Measurements from ENCODE around the gene ATG4B.

Gene ATG4B

DNA sequence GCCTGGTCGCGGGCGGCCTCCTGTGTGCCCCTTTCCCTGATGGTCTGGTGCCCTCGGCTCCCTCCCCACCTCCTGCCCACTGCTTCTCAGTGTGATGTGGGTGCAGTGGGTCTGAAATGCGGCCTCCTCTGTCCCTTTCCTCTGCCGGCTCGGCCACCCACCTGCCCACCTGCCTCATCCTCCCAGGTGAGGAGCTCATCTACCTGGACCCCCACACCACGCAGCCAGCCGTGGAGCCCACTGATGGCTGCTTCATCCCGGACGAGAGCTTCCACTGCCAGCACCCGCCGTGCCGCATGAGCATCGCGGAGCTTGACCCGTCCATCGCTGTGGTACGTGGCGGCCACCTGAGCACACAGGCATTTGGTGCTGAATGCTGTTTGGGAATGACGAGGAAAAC, 30.9 kb downstream of the ATG4B start:
- DNase-seq (ENCODE audit: low read depth): no peak

DNA sequence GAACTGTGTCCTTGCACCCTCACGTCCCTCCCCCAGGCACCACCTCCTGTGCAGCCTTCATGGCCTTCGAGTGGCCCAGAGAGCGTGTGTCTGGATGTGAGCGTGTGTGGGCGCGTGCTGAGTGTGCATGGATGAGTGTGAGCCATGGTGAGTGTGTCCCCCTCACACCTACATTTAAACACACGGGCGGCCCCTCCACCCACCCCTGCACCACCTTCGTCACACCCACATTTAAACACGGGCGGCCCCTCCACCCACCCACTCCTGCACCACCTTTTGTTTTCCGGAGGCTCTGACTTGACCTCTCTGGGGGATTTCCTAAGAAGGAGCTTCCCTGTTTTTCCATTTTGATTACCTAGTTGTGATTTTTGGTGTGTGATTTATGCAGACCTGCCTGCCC, 31.3 kb downstream of the ATG4B start:
- no peak for DNase-seq (ENCODE audit: low read depth)

DNA sequence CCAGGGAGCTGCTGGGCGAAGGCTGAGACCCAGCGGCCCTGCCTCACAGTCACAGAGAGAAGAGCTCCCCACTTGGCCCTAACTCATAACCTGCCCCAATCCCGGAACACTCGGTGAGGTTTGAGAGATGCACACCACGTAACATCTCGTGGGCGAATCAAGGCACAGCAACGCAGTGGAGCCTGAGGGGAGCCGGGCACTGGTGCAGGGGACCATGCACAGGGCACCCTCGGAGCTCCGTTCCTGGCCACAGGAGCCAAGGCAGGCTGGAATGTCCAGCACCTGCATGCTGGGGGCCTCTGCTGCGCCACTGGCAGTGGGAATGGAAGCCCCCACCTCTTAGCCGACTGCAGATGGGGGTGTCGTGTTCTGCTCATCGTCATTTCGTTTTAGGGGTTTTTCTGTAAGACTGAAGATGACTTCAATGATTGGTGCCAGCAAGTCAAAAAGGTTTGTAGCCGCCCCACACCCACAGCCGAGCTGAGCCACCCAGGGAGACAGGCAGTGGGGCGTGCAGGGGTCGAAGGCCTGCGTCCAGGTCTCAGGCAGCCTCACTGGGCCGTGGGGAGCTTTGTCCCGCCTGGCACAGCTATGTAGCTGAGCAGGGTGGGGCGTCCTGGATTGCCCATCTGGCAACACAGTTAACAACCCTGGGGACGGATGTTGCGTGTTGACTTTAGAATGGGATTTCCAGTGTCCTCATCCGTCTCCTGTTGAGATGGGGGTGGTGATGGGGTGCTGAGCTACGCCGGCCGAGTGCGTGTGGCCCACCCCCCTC, 33.0 kb downstream of the ATG4B start:
- DNase-seq (ENCODE audit: low read depth): no peak

DNA sequence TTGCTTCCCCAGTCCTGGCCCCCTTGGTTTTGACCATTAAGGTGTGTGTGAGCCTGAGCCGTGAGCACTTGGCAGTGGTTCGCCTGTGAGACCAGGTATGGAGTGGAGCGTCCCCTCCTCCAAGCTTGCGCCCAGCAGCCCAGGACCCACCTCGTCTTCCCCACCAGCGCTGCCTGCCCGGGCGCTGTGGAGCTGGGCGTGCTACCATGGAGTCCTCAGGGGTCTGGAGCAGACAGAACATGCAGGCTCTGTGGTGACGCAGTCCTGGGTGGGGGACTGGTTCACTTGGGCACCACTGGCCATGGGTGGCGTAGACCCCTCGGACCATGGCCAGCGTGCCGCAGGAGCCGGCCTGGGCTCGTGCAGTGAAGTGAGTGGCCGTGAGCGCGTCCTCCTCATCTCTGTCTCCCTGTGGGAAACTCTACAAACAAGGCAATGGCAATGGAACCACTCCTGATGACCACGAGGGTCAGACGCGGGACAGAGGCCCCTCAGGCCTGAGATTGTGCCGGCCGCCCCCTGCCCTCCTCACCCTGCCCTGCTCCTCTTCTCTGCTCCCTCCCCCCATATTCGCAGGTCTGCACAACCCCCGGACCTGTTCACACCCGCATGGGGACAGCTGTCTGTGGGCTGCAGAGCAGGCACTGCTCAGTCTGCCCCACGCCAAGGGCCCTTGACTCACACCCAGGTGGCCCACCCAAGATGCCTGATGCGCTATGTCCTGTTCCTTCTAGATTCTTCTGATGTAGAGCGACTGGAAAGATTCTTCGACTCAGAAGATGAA, 34.2 kb downstream of the ATG4B start:
- DNase-seq (ENCODE audit: low read depth): no peak

DNA sequence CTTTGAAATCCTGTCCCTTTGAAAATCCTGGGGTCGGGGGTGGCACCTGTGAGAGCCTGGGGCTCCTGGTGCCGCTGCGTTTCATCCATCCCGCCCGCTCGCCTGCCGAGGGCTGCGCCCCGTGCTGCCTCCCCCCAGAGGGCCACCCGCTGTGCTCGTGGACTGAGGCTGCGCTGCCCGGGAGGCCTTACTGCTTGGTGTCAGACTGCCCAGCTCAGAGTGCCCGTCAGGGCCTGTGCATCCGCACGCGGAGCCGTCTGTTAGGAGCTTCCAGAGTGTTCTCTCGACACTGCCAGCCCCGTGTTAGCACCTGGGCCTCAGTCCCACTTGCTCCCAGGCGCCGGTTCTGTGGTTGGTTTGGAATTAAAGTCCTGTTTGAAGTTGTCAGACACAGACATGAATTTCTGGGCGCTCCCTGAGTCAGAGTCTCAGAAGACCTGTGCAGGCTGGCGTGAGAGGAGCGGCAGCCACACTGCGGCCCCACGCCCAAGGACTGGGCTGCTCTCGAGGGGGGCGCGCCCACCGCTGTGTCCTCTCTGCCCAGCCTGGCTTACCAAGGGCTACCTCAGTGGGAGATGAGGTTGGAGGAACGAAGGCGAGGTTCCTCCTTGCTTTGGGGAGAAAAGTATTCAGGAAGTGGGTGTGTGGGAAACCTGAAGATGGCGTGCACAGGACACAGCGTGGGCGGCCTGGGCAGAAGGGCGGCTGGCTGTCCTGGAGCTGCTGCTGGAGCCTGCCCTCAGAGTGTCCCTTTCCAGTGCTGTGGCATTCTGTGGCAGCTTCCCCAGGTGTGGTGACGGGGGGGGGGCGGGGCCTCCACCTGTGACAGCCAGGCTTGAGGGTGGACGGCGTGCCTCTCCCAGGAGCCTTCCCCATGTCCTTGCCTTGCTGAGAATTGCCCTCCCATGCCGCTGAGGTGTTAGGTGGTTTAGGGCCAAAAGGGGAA, 35.0 kb downstream of the ATG4B start:
- no peak for DNase-seq (ENCODE audit: low read depth)

DNA sequence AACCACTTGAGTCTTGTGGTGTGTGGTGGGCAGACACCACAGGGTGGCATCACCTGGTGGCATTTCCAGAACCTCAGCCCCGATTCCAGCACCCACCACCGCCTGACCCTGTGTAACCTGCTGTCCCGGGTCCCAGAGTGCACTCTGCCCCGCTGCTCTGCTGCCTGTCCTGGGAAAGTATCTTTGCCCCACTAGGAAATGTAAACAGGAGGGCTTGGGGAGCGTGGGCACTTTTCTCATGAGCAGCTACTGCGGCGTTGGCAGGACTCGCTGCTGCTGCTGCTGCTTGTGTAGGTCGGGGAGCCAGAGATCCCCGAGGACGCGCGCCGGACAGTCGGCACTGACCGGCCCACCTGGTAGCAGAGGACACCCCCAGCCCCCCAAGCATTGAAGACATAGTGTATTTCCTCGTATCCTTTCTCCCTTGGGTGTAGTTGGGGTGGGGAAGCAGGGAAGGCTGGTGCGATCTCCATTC, 35.7 kb downstream of the ATG4B start:
- no peak for DNase-seq (ENCODE audit: low read depth)

DNA sequence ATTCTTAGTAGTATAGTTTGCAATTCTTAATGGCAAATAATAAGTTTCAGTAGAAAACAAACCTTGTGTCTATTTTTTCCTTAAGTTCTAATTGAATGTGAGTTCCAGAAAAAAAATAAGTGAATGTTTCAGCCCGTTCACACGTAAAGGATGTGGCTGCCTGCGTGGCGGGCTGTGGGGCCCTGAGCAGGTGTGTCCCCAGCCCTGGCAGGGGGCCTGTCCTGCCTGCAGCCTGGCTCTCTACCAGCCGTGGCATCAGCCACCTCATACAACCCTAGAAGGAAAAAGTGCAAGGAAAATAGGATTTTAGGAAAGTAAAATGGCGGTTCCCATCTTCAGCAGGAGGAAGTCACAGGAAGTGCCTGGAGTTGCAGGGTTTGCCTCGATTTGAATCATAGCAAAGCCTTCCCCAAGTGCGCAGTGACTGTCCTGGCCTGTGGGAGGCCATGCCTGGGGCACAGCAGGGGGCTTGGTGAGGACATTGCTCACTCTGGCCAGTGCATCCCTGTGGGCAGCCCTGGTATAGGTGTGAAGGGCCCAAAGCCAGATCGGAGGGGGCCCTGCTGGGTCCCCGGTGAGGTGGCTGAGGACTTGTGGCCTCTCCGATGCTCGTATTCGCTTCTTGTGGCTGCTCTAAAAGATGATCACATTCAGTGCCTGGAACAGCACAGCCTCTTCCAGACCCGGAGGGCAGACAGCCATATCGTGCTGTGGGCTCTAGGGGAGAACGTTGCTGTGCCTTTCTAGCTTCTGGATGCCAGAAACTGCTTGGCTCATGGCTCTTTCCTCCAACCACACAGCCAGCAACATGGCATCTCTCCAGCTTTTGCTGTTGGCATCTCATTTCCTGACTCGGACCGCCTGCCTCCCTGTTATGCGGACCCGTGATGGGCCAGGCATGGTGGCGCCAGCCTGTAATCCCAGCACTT, 36.6 kb downstream of the ATG4B start:
- no peak for DNase-seq (ENCODE audit: low read depth)

DNA sequence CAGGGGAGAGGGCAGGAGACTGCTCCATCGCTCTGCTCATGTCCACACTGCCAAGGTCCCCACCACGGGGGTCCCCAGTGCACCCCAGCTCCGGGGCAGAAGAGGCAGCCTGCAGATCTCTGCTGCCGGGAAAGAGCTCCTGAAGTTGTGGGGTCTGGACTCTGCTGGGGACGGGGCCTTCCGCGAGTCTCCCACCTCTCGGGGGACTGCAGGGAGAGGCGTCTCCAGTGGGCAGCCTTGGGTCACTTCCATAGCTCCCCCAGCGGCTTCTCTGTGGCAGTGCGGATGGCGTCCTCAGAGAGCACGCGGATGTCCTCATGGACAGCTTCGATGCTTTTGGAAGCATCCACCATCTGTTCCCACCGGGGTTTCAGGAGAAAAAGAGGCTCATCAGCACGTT, 38.4 kb downstream of the ATG4B start:
- DNase-seq (ENCODE audit: low read depth): no peak

DNA sequence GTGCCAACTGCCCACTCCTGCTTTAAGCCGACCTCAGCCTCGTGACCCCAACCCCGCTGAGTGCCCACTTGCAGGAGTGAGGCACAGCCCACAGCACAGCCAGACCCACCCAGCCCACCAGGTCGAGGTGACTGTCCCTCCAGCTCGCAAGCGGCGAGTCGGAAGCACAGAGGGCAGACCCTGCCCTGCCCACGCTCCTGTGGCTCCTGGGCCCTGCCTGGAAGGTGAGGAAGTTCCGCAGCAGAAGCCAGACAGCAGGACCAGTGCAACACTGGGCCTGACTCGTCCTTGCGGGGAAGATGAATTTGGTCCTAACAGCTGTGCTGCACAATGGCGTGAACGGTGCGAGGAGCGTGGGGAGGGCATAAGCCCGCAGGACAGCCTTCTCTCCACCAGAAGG, 39.2 kb downstream of the ATG4B start:
- DNase-seq (ENCODE audit: low read depth): no peak

DNA sequence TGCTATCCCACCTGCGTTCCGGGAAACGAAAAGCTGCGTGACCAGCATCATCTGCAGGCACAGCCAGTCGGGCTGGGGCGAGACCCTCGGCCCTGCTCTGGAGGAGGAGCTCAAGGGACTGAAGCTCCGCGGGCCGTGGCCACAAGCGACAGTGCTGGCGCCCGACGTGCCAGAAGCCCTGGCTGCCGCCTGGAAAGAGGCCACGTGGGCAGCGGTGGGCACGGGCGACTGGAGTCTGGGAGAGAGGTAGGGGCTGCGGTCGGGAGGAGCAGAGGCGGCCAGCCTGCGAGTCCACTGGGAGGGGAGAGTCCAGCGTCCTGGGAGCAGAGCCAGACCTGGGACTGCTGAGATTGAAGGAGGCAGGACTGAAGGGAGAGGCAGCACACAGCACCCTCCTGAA, 39.9 kb downstream of the ATG4B start:
- DNase-seq (ENCODE audit: low read depth): no peak

DNA sequence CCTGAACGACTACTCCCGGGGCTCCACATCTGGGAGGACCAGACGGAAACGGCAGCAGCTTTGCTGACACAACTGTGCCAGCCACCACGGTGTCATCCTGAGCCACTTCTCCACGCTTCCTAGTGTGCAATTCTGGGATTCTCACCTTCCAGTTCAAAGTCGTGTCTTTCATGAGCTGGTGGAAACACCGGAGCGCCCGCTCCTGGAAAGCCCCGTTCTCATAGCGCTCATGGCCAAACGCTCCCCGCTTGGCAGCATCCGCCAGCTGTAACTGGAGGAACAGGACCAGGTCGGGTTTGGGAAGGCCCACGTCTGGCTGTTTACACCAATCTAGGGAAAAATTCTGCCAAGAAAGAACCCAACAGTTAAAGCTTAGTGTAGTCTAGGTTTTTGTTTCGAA, 40.8 kb downstream of the ATG4B start:
- no peak for DNase-seq (ENCODE audit: low read depth)

DNA sequence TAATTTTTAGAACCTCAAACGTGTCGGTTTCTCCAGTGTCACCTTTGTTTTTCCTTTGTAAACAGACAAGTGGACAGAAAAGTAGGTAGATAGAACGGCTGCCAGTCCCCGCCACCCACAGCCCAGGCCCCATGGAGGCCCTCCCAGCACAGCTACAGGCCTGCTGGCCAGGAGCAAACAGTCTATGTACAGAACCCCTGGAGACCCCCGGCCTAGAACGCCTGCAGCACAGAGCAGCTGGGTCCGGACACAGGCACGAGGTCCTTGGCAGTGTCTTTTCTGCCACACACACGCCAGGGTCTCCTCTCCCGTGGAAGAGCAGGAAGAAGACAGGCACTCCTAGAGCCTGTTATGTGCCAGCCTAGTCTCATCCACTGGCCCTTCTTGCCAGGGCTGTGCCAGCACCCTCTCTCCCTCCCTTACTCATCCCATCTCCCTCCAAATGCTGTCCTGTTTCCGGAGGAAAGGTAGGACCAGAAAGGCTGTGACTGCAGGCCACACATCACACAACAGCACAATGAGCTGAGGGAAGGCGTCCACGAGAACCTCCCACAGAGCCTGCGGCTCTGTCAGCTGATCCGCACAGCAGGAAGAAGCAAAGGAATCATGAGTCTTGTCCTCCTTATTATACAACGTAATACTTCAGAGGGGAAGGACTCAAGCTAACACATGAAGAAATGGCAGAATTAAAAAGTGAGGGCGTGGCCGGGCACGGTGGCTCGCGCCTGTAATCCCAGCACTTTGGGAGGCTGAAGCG, 41.5 kb downstream of the ATG4B start:
- no peak for DNase-seq (ENCODE audit: low read depth)

DNA sequence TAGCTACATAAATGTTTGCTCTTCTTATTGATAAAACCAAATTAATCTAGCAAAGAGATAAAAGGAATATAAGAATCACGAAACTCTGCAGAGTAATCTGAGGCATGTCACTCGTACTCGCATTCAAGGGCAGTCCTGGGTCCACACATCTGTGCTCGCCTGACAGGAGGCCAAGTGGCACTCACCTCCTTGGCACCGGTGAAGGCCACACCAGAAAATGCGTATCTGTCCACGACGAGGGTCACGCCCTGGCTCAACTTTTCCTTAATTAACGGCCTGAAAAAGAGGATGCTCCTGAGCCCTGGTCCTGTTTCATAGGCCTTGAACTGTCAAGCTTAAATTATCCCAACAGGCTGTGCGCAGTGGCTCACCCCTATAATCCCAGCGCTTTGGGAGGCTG, 42.6 kb downstream of the ATG4B start:
- no peak for DNase-seq (ENCODE audit: low read depth)

DNA sequence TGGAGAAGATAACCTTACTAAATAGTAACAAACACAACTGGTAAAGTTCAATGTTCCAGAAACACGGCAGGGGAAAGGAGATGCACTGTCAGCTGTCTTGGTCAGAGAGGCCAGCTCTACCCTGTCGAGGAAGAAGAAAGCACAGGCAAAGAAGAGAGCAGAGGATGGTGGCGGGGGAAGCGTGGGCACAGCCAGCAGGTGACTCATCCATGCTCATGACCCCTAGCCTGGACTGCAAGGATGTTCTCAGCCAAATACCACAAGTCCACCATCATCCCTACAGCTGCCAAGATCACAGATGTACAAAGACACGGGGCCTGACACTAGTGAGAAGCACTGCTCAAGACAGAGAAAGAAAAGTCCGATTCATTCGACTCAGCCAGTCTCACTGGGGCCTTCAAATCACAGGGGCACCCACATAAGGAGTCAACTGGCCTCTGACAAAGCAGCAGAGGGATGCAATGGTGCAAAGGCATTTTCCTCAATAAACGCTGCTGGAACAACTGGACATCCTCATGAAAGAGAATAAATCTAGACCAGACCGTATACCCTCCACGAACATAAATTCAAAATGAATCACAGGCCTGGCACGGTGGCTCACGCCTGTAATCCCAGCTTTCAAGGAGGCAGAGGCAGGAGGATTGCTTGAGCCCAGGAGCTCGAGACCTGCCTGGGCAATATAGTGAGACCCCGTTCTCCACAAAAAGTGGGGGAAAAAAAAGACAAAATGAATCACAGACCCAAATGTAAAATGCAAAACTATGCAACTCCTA, 43.5 kb downstream of the ATG4B start:
- peak; percentile 97 for DNase-seq (ENCODE audit: low read depth)

DNA sequence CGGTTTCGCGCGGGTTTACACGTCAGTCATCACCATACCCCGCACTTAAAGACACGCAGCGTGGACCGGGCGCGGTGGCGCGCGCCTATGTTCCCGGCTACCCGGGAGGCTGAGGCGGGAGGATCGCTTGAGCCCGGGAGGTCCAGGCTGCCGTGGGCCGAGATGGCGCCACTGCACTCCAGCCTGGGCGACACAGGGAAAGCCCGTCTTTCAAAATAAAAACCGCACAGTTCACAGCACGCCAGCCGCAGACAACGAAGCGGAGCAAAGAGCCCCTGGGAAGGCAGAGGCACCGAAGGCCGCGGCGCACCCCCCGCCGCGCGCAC, 48.8 kb downstream of the ATG4B start:
- no peak for DNase-seq (ENCODE audit: low read depth)

DNA sequence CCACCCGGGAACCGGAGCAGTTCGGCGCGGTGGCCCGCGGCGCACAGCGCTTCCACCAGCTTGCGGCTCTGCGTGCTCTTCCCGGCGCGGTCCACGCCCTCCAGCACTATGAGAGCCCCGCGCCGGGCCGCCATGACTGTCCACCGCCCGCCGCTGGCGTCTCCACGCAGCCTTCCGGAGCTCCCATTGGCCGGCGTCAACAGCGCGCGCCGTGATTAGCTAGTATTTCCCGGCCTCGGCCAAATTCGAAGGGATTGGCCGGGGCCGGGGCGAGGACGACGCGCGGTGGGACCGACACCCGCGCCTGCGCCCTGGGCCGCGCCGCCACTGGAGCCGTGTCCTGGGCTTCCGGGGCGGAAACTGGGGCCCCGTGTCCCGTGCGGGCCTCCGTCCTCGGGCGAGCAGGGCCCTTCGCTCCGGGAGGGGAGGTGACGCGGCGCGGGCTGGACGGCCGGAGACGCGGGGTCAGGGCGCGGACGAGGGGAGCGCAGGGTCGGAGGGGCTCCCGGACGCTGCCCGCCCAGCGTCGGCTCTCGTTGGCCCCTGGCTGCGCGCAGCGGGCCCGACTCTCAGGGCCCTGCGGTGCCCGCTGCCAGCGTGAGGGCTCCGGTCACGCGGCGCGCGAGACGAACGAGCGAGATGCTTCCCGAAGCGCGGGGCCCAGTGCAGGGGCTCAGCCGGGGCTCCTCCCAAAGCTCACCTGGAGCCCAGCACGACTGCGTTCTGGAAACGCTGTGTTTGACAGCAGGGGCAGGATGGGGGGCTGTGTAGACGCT, 49.3 kb downstream of the ATG4B start, which contains the start of gene DTYMK:
DTYMK (minus strand) TSS at position 166 of the 776 bp plus-strand sequence; CDS start at position 134, 32 bp downstream.
- peak; percentile 79 for DNase-seq (ENCODE audit: low read depth)

DNA sequence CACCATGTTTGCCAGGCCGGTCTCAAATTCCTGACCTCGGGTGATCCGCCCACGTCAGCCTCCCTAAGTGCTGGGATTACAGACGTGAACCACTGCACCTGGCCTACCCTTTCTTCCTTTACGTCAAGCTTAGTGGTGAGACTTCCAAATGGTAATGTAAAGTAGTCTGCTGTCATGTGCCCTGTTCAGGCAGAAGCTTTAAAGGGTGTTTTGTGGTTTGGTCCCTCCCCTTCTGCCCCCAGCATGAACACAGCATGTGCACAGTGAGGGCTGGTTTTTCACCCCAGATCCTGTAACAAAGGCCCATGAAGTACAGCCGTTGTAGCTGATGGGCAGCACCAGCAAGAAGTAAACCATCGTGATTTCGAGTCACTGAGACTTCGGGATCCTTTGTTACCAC, 51.8 kb downstream of the ATG4B start:
- DNase-seq (ENCODE audit: low read depth): no peak

DNA sequence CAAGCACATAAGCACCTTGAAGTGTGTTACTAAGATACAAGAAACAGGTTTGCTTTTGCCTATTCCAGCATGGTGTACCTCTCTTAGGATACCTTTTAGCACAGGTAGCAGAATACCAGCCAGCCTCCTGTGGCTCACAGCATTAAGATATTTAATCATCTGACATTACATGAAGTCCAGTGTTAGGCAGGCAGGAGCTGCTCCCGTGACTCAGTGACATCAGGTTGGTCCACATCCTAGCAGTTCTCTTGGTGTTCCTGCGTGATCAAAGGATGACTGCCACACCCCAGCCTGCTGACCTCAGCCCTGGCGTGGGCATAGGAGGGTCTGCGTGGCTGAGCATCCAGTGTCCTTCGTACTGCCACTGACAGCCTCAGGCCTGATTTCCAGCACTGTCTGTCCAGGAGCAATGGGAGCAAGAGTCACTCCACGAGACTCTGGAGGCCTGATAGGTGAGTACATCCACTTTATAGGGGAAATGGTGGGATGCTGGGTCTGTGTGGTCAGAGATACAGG, 52.8 kb downstream of the ATG4B start:
- no peak for DNase-seq (ENCODE audit: low read depth)

DNA sequence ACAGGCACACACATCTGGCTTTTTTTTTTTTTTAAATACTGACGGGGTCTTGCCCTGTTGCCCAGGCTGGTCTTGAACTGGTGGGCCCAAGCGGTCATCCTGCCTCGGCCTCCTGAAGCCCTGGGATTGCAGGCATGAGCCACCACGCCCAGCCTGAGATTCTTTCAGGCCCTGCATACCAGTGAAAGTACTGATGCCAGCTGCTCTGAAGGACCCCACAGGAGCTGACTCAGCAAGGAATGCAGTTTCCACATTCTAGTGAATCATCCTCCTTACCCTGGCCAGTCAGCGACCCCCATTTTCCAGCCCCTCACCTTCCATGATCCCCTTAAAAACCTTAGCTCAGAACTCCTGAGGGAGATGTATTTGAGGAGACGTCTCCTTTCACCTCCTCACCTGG, 55.0 kb downstream of the ATG4B start:
- DNase-seq (ENCODE audit: low read depth): peak; percentile 82
